SK-N-SH (cell line): ENCODE results near the gene PPEF1. TPM values are rescaled to one million over a fixed set of nuclear protein-coding genes. Genes with fewer than 3 reads are reported as not detected.

ENCODE experiments used
- CTCF ChIA-PET: fragments of 300-600, 350-600 bp; formaldehyde crosslinking; extraction: SDS; loops from one replicate; lab custom pipeline; 2021; lab: Yijun Ruan, JAX
- POLR2A ChIA-PET: fragments of 350-600 bp; sonication (Branson Sonifier 250); formaldehyde crosslinking; extraction: SDS; loops from one replicate; lab custom pipeline; 2020; ENCODE audit warnings: antibody characterized with exemption, inconsistent platforms; lab: Yijun Ruan, JAX
- DNase-seq: peaks from one replicate; pipeline ENCODE4 v3.0.0; 2012
- H2AFZ ChIP-seq: fragments of 200-600 bp; sonication (generic); 2 replicates; pipeline ENCODE4 v1.8.1; 2016; ENCODE audit warnings: antibody characterized with exemption, mild to moderate bottlenecking, low read depth
- H3F3A ChIP-seq: fragments of 200-600 bp; sonication (generic); replicated peaks from 2 replicates; pipeline ENCODE3; 2016; ENCODE audit warnings: antibody characterized with exemption, mild to moderate bottlenecking; ENCODE audit not compliant: insufficient read depth
- H3K27ac ChIP-seq, 2 experiments: fragments of 200-500 bp in 1 of 2; fragments of 200-600 bp in 1 of 2; sonication (Bioruptor generic) in 1 of 2; sonication (generic), shearing (Covaris generic) in 1 of 2; 2 replicates each; pipeline versions ENCODE4 v1.5.1 to v1.6.1; 2014 to 2016; ENCODE audit warnings: low read depth in 2 of 2, inconsistent platforms in 1 of 2, low read length in 1 of 2, mild to moderate bottlenecking in 1 of 2, mixed read lengths in 1 of 2
- H3K27me3 ChIP-seq: fragments of 200-600 bp; sonication (generic), shearing (Covaris generic); 2 replicates; pipeline ENCODE4 v1.6.1; 2016; ENCODE audit warnings: mixed run types; ENCODE audit not compliant: insufficient read depth
- H3K36me3 ChIP-seq, 2 experiments: fragments of 200-500 bp in 1 of 2; fragments of 200-600 bp in 1 of 2; sonication (Bioruptor generic) in 1 of 2; sonication (generic) in 1 of 2; replicated peaks in 1 of 2; 2 replicates each; pipeline versions ENCODE3 to v1.5.1; 2014 to 2016; ENCODE audit warnings: low read length in 1 of 2, mild to moderate bottlenecking in 1 of 2; ENCODE audit not compliant: insufficient read depth in 2 of 2, control insufficient read depth in 1 of 2
- H3K4me1 ChIP-seq, 2 experiments: fragments of 200-500 bp in 1 of 2; fragments of 200-600 bp in 1 of 2; sonication (Bioruptor generic) in 1 of 2; sonication (generic), shearing (Covaris generic) in 1 of 2; 2 replicates each; pipeline versions ENCODE4 v1.5.1 to v1.6.1; 2014 to 2016; ENCODE audit warnings: low read depth in 1 of 2, low read length in 1 of 2, mixed run types in 1 of 2; ENCODE audit not compliant: insufficient read depth in 2 of 2, control insufficient read depth in 1 of 2
- H3K4me2 ChIP-seq: fragments of 200-600 bp; sonication (generic), shearing (Covaris generic); 2 replicates; pipeline ENCODE4 v1.6.1; 2017; ENCODE audit warnings: mixed run types
- H3K4me3 ChIP-seq, 2 experiments: fragments of 200-500 bp in 1 of 2; fragments of 200-600 bp in 1 of 2; sonication (Bioruptor generic) in 1 of 2; sonication (generic), shearing (Covaris generic) in 1 of 2; 2 replicates each; pipeline versions ENCODE4 v1.5.1 to v1.8.1; 2014 to 2016; ENCODE audit warnings: low read depth in 2 of 2, inconsistent platforms in 1 of 2, low read length in 1 of 2, mild to moderate bottlenecking in 1 of 2, mixed read lengths in 1 of 2, moderate library complexity in 1 of 2
- H3K79me2 ChIP-seq: fragments of 200-600 bp; sonication (generic); 2 replicates; pipeline ENCODE4 v1.8.1; 2017; ENCODE audit warnings: mild to moderate bottlenecking; ENCODE audit not compliant: insufficient read depth
- H3K9ac ChIP-seq: fragments of 200-600 bp; sonication (generic); 2 replicates; pipeline ENCODE4 v1.6.1; 2017; ENCODE audit warnings: mixed run types
- H3K9me2 ChIP-seq: fragments of 200-600 bp; sonication (generic); 2 replicates; pipeline ENCODE4 v1.6.1; 2017; ENCODE audit warnings: mixed run types
- H3K9me3 ChIP-seq: fragments of 200-600 bp; sonication (generic); 2 replicates; pipeline ENCODE4 v1.6.1; 2017; ENCODE audit warnings: mixed run types, mild to moderate bottlenecking, moderate library complexity
- H4K20me1 ChIP-seq: fragments of 200-600 bp; sonication (generic); 2 replicates; pipeline ENCODE4 v1.6.1; 2017; ENCODE audit warnings: mild to moderate bottlenecking, mixed run types; ENCODE audit not compliant: insufficient read depth
- CHD2 ChIP-seq: fragments of 150-350 bp; IDR thresholded peaks from 2 replicates; pipeline ENCODE4 v1.6.1; 2018; ENCODE audit warnings: low read length; ENCODE audit not compliant: partially characterized antibody
- ELF1 ChIP-seq: IDR thresholded peaks from 2 replicates; pipeline ENCODE4 v1.4.0; 2012
- EP300 ChIP-seq, 2 experiments: IDR thresholded peaks; 2 replicates each; pipeline versions ENCODE4 v1.4.0 to v1.6.1; 2012; ENCODE audit warnings: borderline replicate concordance in 1 of 2, low read depth in 1 of 2, low read length in 1 of 2
- EZH2phosphoT487 ChIP-seq: fragments of 200-600 bp; sonication (generic); IDR thresholded peaks from 2 replicates; pipeline ENCODE4 v1.6.1; 2017; ENCODE audit warnings: low read depth, mixed run types, mild to moderate bottlenecking, antibody characterized with exemption, moderate library complexity, borderline replicate concordance
- GABPA ChIP-seq: IDR thresholded peaks from 2 replicates; pipeline ENCODE4 v1.4.0; 2012; ENCODE audit warnings: low read depth, mild to moderate bottlenecking
- GATA2 ChIP-seq: sonication (generic); formaldehyde crosslinking; IDR thresholded peaks from 2 replicates; pipeline ENCODE4 v1.5.0; 2020; ENCODE audit warnings: mild to moderate bottlenecking, missing genetic modification reagents
- MEF2A ChIP-seq: IDR thresholded peaks from 2 replicates; pipeline ENCODE4 v1.4.0; 2012; ENCODE audit warnings: low read depth, borderline replicate concordance
- MXI1 ChIP-seq: IDR thresholded peaks from 2 replicates; pipeline ENCODE4 v1.6.1; 2012; ENCODE audit warnings: mild to moderate bottlenecking, low read depth, low read length, improper control_type of control experiment
- NFIC ChIP-seq: IDR thresholded peaks from 2 replicates; pipeline ENCODE4 v1.4.0; 2012; ENCODE audit warnings: borderline replicate concordance
- NRF1 ChIP-seq: IDR thresholded peaks from 2 replicates; pipeline ENCODE4 v1.6.1; 2012; ENCODE audit warnings: low read depth, mild to moderate bottlenecking, low read length
- POLR2AphosphoS5 ChIP-seq: IDR thresholded peaks from 2 replicates; pipeline ENCODE4 v1.6.1; 2012; ENCODE audit warnings: low read depth, low read length
- RCOR1 ChIP-seq: fragments of 150-350 bp; IDR thresholded peaks from 2 replicates; pipeline ENCODE4 v1.6.1; 2017; ENCODE audit warnings: antibody characterized with exemption, low read length
- RFX5 ChIP-seq: IDR thresholded peaks from 2 replicates; pipeline ENCODE4 v1.6.1; 2012; ENCODE audit warnings: mild to moderate bottlenecking, improper control_type of control experiment, low read length
- RXRA ChIP-seq: IDR thresholded peaks from 2 replicates; pipeline ENCODE4 v1.4.0; 2012; ENCODE audit warnings: low read depth, mild to moderate bottlenecking, borderline replicate concordance
- SIN3A ChIP-seq: IDR thresholded peaks from 2 replicates; pipeline ENCODE4 v1.6.1; 2012; ENCODE audit warnings: low read depth, mild to moderate bottlenecking, low read length, moderate library complexity, borderline replicate concordance
- TAF1 ChIP-seq: IDR thresholded peaks from 2 replicates; pipeline ENCODE4 v1.6.1; 2012; ENCODE audit warnings: low read depth, mild to moderate bottlenecking, low read length, moderate library complexity, borderline replicate concordance
- TCF12 ChIP-seq: IDR thresholded peaks from 2 replicates; pipeline ENCODE4 v1.4.0; 2012
- USF1 ChIP-seq: IDR thresholded peaks from 2 replicates; pipeline ENCODE4 v1.4.0; 2012; ENCODE audit warnings: low read depth, borderline replicate concordance
- WGBS: methylation state at CpG from one replicate; pipeline ENCODE4 v1.1.6; 2017; ENCODE audit warnings: low lambda C conversion rate; 5-methylcytosine and 5-hydroxymethylcytosine counted together
- polyA plus RNA-seq, 3 experiments: library from polyadenylated mRNA; depleted of rRNA; stranded (reverse); fragments of >200 nt; gene quantifications; 2 replicates each; pipeline ENCODE4 v1.2.3, GENCODE V29; 2012

Gene PPEF1
- polyA plus RNA-seq, 1 of the 3 experiments (the other 2 are of a cell fraction): 0.16 TPM

GRCh38 chrX:18799911-18800310, 92.5 kb downstream of the PPEF1 start:
- Histone ChIP-seq H4K20me1 (no peaks in the 10 kb centered on the region), H2AFZ (no peak overlapping the region), H3F3A (no peaks in the 10 kb centered on the region), H3K9me2 (no peaks in the 10 kb centered on the region), H3K79me2 (no peaks in the 10 kb centered on the region), H3K27ac (no peak overlapping the region), H3K36me3 (no peaks in the 10 kb centered on the region), H3K4me2 (no peak overlapping the region), H3K9ac (no peak overlapping the region), H3K4me1 (no peaks in the 10 kb centered on the region), H3K9me3 (no peaks in the 10 kb centered on the region), H3K4me3 (no peak overlapping the region), H3K27me3 (no peaks in the 10 kb centered on the region)
- WGBS: 56% methylated on average over 2 of the region's 2 CpGs
- DNase-seq: no peak
- ChIA-PET CTCF (no interaction called here), POLR2A (no interaction called here)
- TF ChIP-seq RFX5: no peak
- TF ChIP-seq GATA2 (CRISPR knock-in tag): no peak

- no peak for TF ChIP-seq RFX5
- TF ChIP-seq TAF1: no peak
- no peak for TF ChIP-seq RCOR1
- TF ChIP-seq EZH2phosphoT487: no peak
- no peak for TF ChIP-seq RXRA
- TF ChIP-seq USF1: no peak
- TF ChIP-seq NFIC: no peak
- TF ChIP-seq GABPA: no peak
- no peak for TF ChIP-seq TCF12
- no peak for TF ChIP-seq EP300 (IDR thresholded peaks at IDR 0.05; ENCODE audit: borderline replicate concordance in 1 of 2, low read depth in 1 of 2, low read length in 1 of 2)
- no peak for TF ChIP-seq MEF2A
- TF ChIP-seq POLR2AphosphoS5: no peak
- TF ChIP-seq ELF1: no peak
- no peak for TF ChIP-seq MXI1
- TF ChIP-seq NRF1: no peak
- TF ChIP-seq CHD2: no peak
- no peak for TF ChIP-seq SIN3A
- no peaks in the 10 kb centered on the region for H4K20me1 ChIP-seq
- H3K4me1 ChIP-seq: no peaks in the 10 kb centered on the region
- H3K4me3 ChIP-seq: no peak overlapping the region
- no peaks in the 10 kb centered on the region for H3K9me3 ChIP-seq
- no peak for DNase-seq
- H3K27ac ChIP-seq: no peak overlapping the region
- H3K79me2 ChIP-seq: no peaks in the 10 kb centered on the region
- H3K9me2 ChIP-seq: no peaks in the 10 kb centered on the region
- H3F3A ChIP-seq: no peaks in the 10 kb centered on the region
- no peaks in the 10 kb centered on the region for H3K36me3 ChIP-seq
- H2AFZ ChIP-seq: no peak overlapping the region
- ChIA-PET POLR2A (no interaction called here), CTCF (interaction anchor here (0.7 kb wide), 1 partner anchor 13 kb away, joined by 4 read pairs; no protein-coding TSS in a partner anchor)
- no peaks in the 10 kb centered on the region for H3K27me3 ChIP-seq
- no peak overlapping the region for H3K9ac ChIP-seq
- H3K4me2 ChIP-seq: no peak overlapping the region
Measured at GRCh38 chrX:18809641-18810040, 102.2 kb downstream of the PPEF1 start.
